NCI-H510A (cell line): ENCODE data around the gene RNF111.
"Not testable (repeated sequence)": the region's sequence is repeated elsewhere in the genome, so short reads cannot be mapped to it uniquely, and the experiment has no call there.

Experiments used
- DNase-seq: peaks from one replicate; lab custom pipeline; 2025; lab: John Stamatoyannopoulos, UW

Gene RNF111

DNA sequence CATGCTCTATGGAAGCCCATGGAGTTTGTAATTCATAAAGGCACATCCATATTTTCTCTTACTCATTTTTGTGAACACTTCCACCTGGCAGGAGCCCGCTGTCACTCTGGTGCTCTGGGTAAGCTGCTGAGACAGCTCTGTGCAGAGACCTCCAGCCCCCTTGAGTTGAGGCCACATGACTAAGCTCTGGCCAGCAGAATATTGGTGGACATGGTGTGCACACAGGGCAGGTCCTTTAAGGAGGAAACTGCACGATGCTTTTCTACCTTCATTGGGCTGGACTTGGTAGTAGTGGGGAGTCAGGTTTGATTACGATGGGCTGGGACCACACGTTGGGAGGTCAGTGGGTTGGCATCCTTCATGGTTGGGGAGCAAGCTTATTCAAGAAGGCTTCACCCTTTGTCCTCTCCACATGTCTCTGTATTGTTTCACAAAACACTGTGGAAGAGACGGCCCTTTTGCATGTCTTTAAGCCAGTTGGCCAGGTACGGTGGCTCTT lies 146.5 kb downstream of the RNF111 start:
- DNase-seq: no peak

DNA sequence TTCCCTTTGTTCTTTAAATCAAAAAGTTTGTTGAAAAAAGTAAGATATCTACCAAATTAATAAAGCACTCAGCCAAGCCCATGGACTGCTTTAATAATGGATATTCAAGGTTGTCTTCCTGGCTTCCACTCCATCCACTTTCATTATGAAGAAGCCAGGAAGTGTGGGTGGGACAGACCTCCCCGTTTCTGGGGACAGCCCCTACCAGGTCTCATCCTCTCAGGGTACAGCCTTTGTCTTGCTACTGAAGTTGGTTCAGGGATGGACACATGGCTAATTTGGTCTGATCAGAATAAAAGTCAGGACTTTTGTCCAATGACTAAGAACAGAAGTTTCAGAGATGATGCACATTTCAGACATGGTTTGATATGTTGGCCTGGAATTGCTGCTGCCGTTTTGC lies 150.1 kb downstream of the RNF111 start:
- no peak for DNase-seq

- DNase-seq: no peak
Observed at GRCh38 chr15:59138243-59138642, 150.8 kb downstream of the RNF111 start.

GRCh38 chr15:59140422-59141226 lies 153.2 kb downstream of the RNF111 start:
- DNase-seq: no peak

DNA sequence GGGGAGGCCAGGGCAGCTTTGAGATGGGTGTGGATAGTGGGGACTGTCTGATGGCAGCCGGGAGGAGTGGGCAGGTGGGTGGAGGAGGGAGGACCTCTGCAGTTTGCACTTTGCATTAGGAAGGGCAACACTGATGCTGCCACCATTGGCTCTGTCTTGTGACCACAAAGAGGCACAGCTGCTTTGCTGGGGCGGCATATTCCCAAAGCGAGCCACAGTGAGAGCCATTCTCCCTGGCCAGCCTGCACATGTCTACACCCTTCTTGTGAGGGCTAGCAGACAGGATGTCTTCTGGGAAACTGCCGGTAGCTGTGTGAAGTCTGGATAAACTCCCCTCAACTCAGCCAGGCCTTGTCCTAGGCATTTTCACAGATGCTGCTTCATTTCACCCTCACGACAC lies 155.8 kb downstream of the RNF111 start:
- no peak for DNase-seq

DNA sequence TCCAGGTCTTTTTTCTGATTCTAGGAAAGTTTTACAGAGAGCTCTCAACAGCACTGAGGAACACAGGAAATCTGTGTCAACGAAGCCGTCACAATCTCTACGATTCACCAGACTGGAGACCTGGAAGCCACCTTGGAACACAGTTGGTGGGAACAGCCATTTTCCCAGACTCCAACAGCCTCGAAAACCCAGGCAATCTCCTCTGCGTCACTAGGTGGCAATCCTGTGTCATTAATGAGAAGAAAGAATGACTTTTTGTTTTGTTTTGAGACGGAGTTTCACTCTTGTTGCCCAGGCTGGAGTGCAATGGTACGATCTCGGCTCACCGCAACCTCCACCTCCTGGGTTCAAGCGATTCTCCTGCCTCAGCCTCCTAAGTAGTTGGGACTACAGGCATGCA lies 157.1 kb downstream of the RNF111 start:
- not testable (repeated sequence) for DNase-seq
